ENCODE results near the gene RPN1. TPM values are rescaled to one million over a fixed set of nuclear protein-coding genes. Genes with fewer than 3 reads are reported as not detected.

RPN1 gene
- total and polyA plus RNA-seq, 3 donors from 2014 or later = 200 to 266 (median 259) TPM

GRCh38 chr3:128629936-128630335 lies 20.7 kb downstream of the RPN1 start:
- H3K27me3 ChIP-seq = no peaks in the 10 kb centered on the region
- 84 to 86% methylated on average over 7 of the region's 7 CpGs for WGBS, 2 donors
- no peaks in the 10 kb centered on the region for H3K36me3 ChIP-seq (ENCODE audit: low read depth, missing control alignments)
- intact Hi-C loops (cut with DNase I; ENCODE audit: low total_unique reads) = no loop called here
- no peak overlapping the region for H3K27ac ChIP-seq
- no peak for DNase-seq
- H3K4me1 ChIP-seq = no peaks in the 10 kb centered on the region
- no peaks in the 10 kb centered on the region for H3K9me3 ChIP-seq
- no peak for TF ChIP-seq POLR2A (IDR thresholded peaks at IDR 0.05)
- TF ChIP-seq, protein P1, sequence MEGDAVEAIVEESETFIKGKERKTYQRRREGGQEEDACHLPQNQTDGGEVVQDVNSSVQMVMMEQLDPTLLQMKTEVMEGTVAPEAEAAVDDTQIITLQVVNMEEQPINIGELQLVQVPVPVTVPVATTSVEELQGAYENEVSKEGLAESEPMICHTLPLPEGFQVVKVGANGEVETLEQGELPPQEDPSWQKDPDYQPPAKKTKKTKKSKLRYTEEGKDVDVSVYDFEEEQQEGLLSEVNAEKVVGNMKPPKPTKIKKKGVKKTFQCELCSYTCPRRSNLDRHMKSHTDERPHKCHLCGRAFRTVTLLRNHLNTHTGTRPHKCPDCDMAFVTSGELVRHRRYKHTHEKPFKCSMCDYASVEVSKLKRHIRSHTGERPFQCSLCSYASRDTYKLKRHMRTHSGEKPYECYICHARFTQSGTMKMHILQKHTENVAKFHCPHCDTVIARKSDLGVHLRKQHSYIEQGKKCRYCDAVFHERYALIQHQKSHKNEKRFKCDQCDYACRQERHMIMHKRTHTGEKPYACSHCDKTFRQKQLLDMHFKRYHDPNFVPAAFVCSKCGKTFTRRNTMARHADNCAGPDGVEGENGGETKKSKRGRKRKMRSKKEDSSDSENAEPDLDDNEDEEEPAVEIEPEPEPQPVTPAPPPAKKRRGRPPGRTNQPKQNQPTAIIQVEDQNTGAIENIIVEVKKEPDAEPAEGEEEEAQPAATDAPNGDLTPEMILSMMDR (IDR thresholded peaks at IDR 0.05) = no peak
- no peak overlapping the region for H3K4me3 ChIP-seq

GRCh38 chr3:128625409-128625945 lies 25.1 kb downstream of the RPN1 start:
- 83 to 90% methylated on average over 11 of the region's 11 CpGs for WGBS, 2 donors
- Histone ChIP-seq H3K9me3 (no peaks in the 10 kb centered on the region), H3K36me3 (ENCODE audit: low read depth, missing control alignments) (no peaks in the 10 kb centered on the region), H3K4me3 (no peak overlapping the region), H3K27ac (no peak overlapping the region), H3K4me1 (no peaks in the 10 kb centered on the region), H3K27me3 (no peaks in the 10 kb centered on the region)
- intact Hi-C loops (cut with DNase I; ENCODE audit: low total_unique reads) = no loop called here
- no peak for DNase-seq
- TF ChIP-seq POLR2A (IDR thresholded peaks at IDR 0.05) = no peak
- TF ChIP-seq, protein P1 (IDR thresholded peaks at IDR 0.05) = no peak

- Histone ChIP-seq H3K27me3 (no peaks in the 10 kb centered on the region), H3K4me3 (no peak overlapping the region), H3K4me1 (no peaks in the 10 kb centered on the region), H3K27ac (peak overlapping the region in 1 of 2 donors; percentile 85), H3K9me3 (no peaks in the 10 kb centered on the region), H3K36me3 (ENCODE audit: low read depth, missing control alignments) (no peaks in the 10 kb centered on the region)
- DNase-seq = no peak
- TF ChIP-seq, protein P1 (IDR thresholded peaks at IDR 0.05) = no peak
- no peak for TF ChIP-seq POLR2A (IDR thresholded peaks at IDR 0.05)
- whole genome bisulfite sequencing, 2 donors = 82 to 85% methylated on average over 11 of the region's 11 CpGs
- intact Hi-C loops (cut with DNase I; ENCODE audit: low total_unique reads) = no loop called here
These were observed 26.0 kb downstream of the RPN1 start for GRCh38 chr3:128624526-128625138.

DNA sequence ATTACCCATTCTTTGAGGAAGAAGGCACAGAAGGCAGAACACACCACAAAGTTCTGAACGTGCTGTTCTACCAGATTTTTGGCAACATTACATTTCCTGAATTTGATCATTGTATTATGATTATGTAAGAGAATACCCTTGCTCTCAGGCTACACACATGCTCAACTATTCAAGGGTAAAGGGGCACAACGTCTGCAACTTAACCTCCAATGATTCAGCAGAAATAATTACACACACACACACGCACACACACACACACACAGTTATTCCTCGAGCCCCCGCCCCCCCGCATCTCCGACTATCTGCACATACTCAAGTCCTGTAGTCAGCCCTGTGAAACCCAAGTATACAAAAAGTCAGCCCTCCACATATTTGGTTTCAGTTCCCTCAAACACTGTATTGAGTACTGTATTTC lies 26.8 kb downstream of the RPN1 start:
- TF ChIP-seq, protein P1 (IDR thresholded peaks at IDR 0.05) = no peak
- TF ChIP-seq POLR2A (IDR thresholded peaks at IDR 0.05) = no peak
- H3K9me3 ChIP-seq = no peaks in the 10 kb centered on the region
- H3K27ac ChIP-seq = peak overlapping the region in 1 of 2 donors; percentile 85
- intact Hi-C loops (cut with DNase I; ENCODE audit: low total_unique reads) = no loop called here
- no peaks in the 10 kb centered on the region for H3K36me3 ChIP-seq (ENCODE audit: low read depth, missing control alignments)
- WGBS, 2 donors = 63 to 65% methylated on average over 7 of the region's 7 CpGs
- DNase-seq = no peak
- peaks cover 2% of the 10 kb centered on the region for H3K4me1 ChIP-seq
- no peaks in the 10 kb centered on the region for H3K27me3 ChIP-seq
- H3K4me3 ChIP-seq = no peak overlapping the region

DNA sequence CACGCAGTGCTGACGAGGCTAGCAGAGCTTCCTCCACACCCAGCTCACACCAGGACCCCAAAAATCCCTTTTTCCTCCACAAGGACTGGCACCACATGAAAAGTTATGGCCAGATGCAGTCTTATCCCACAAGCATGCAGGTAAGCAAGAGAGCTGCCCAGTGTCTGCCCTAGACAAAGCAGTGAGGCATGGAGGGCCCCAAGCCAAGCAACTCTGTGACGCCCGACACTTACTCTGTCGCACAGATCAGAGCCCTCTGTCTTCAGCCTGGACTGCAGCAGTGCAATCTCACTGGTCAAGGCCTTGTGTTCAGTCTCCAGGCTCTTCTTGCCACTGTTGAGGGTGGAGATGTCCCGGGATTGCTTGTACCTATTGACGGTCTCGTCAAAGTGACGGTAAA lies 28.7 kb downstream of the RPN1 start:
- Histone ChIP-seq H3K36me3 (ENCODE audit: low read depth, missing control alignments) (no peaks in the 10 kb centered on the region), H3K27me3 (no peaks in the 10 kb centered on the region), H3K9me3 (no peaks in the 10 kb centered on the region), H3K27ac (no peak overlapping the region), H3K4me3 (no peak overlapping the region), H3K4me1 (peaks cover 9% of the 10 kb centered on the region)
- TF ChIP-seq POLR2A (IDR thresholded peaks at IDR 0.05) = no peak
- TF ChIP-seq, protein P1 (IDR thresholded peaks at IDR 0.05) = no peak
- DNase-seq = no peak
- WGBS, 2 donors = 92 to 94% methylated on average over 9 of the region's 9 CpGs
- intact Hi-C loops (cut with DNase I; ENCODE audit: low total_unique reads) = no loop called here

All from testis (tissue), 3 donors.